IMR-90 (cell line): ENCODE data around the gene MYBL2. TPM values are rescaled to one million over a fixed set of nuclear protein-coding genes. Genes with fewer than 3 reads are reported as not detected.

Source experiments
- ATAC-seq: fragments of 200-7000 bp; cut with Tn5 transposase; 2 replicates; pipeline ENCODE4 v1.9.1; 2020; ENCODE audit warnings: low read depth, mild to moderate bottlenecking, moderate library complexity
- BruUV-seq: library from RNA; stranded (reverse); fragments of 400-500 nt; replicated peaks from 2 replicates; lab custom pipeline; 2021; lab: Mats Ljungman, UMichigan
- CTCF ChIA-PET: fragments of 300-600 bp; formaldehyde crosslinking; extraction: SDS; loops from one replicate; lab custom pipeline; 2021; ENCODE audit warnings: antibody characterized with exemption; lab: Yijun Ruan, JAX
- POLR2A ChIA-PET: fragments of 300-600 bp; sonication (Branson Sonifier 250); formaldehyde crosslinking; loops from one replicate; lab custom pipeline; 2022; ENCODE audit warnings: antibody characterized with exemption; ENCODE audit not compliant: unreplicated experiment; lab: Charles Lee
- DNase-seq: peaks from one replicate; pipeline ENCODE4 v3.0.0; 2013
- H2AFZ ChIP-seq: replicated peaks from 2 replicates; pipeline ENCODE3; 2013; ENCODE audit warnings: low read length, mild to moderate bottlenecking; ENCODE audit not compliant: poor library complexity
- H2AK5ac ChIP-seq: 2 replicates; pipeline ENCODE4 v1.6.1; 2013; ENCODE audit warnings: low read depth, low read length, inconsistent platforms
- H2AK9ac ChIP-seq: replicated peaks from 2 replicates; pipeline ENCODE3; 2013; ENCODE audit warnings: mild to moderate bottlenecking, low read depth, low read length, moderate library complexity; ENCODE audit not compliant: poor library complexity
- H2BK120ac ChIP-seq: 2 replicates; pipeline ENCODE4 v1.6.1; 2013; ENCODE audit warnings: low read depth, low read length, inconsistent platforms
- H2BK15ac ChIP-seq: 3 replicates; pipeline ENCODE4 v1.6.1; 2013; ENCODE audit warnings: low read depth, low read length, inconsistent platforms
- H2BK20ac ChIP-seq: 2 replicates; pipeline ENCODE4 v1.6.1; 2013; ENCODE audit warnings: low read depth, mild to moderate bottlenecking, inconsistent platforms, low read length, moderate library complexity
- H2BK5ac ChIP-seq: 2 replicates; pipeline ENCODE4 v1.6.1; 2013; ENCODE audit warnings: mild to moderate bottlenecking, low read depth, low read length, inconsistent platforms; ENCODE audit not compliant: poor library complexity, severe bottlenecking
- H3K14ac ChIP-seq: replicated peaks from 2 replicates; pipeline ENCODE4 v1.6.1; 2013; ENCODE audit warnings: low read depth, low read length, inconsistent platforms
- H3K18ac ChIP-seq: 2 replicates; pipeline ENCODE4 v1.6.1; 2013; ENCODE audit warnings: low read depth, low read length, control low read depth
- H3K23ac ChIP-seq: 2 replicates; pipeline ENCODE4 v1.6.1; 2013; ENCODE audit warnings: low read depth, low read length, inconsistent platforms
- H3K27ac ChIP-seq: 2 replicates; pipeline ENCODE4 v1.5.1; 2013; ENCODE audit warnings: mild to moderate bottlenecking, control low read depth, low read length; ENCODE audit not compliant: insufficient read depth
- H3K27me3 ChIP-seq: 2 replicates; pipeline ENCODE4 v1.6.1; 2013; ENCODE audit warnings: low read length; ENCODE audit not compliant: control insufficient read depth, insufficient read depth
- H3K36me3 ChIP-seq: 2 replicates; pipeline ENCODE4 v1.6.1; 2013; ENCODE audit warnings: low read length, mixed read lengths; ENCODE audit not compliant: control insufficient read depth, insufficient read depth
- H3K4ac ChIP-seq: 2 replicates; pipeline ENCODE4 v1.6.1; 2013; ENCODE audit warnings: low read depth, low read length, inconsistent platforms
- H3K4me1 ChIP-seq: 2 replicates; pipeline ENCODE4 v1.6.1; 2013; ENCODE audit warnings: low read length, mixed read lengths; ENCODE audit not compliant: control insufficient read depth, insufficient read depth
- H3K4me2 ChIP-seq: 2 replicates; pipeline ENCODE4 v1.6.1; 2013; ENCODE audit warnings: low read depth, mild to moderate bottlenecking, control low read depth, low read length, moderate library complexity
- H3K4me3 ChIP-seq: 2 replicates; pipeline ENCODE4 v1.5.1; 2013; ENCODE audit warnings: low read depth, mild to moderate bottlenecking, control low read depth, low read length, moderate library complexity; ENCODE audit not compliant: insufficient read depth
- H3K56ac ChIP-seq: 2 replicates; pipeline ENCODE4 v1.6.1; 2013; ENCODE audit warnings: low read length, inconsistent platforms; ENCODE audit not compliant: insufficient read depth; ENCODE audit errors: extremely low read depth
- H3K79me1 ChIP-seq, 2 experiments: 2 replicates each; pipeline ENCODE4 v1.6.1; 2013; ENCODE audit warnings: low read length in 2 of 2, inconsistent platforms in 1 of 2, low read depth in 1 of 2
- H3K9ac ChIP-seq: 2 replicates; pipeline ENCODE4 v1.6.1; 2013; ENCODE audit warnings: low read depth, low read length, control low read depth
- H3K9me1 ChIP-seq: 2 replicates; pipeline ENCODE4 v1.6.1; 2013; ENCODE audit warnings: low read length, inconsistent platforms; ENCODE audit not compliant: insufficient read depth
- H3K9me3 ChIP-seq: 2 replicates; pipeline ENCODE4 v1.6.1; 2013; ENCODE audit warnings: low read length; ENCODE audit not compliant: control insufficient read depth, insufficient read depth
- H4K20me1 ChIP-seq: 2 replicates; pipeline ENCODE4 v1.6.1; 2013; ENCODE audit warnings: low read length, inconsistent platforms; ENCODE audit not compliant: insufficient read depth
- H4K5ac ChIP-seq: 2 replicates; pipeline ENCODE4 v1.6.1; 2013; ENCODE audit warnings: mild to moderate bottlenecking, low read depth, low read length, control low read depth
- H4K8ac ChIP-seq, 2 experiments: 2 replicates each; pipeline ENCODE4 v1.6.1; 2013; ENCODE audit warnings: low read depth in 2 of 2, low read length in 2 of 2, control low read depth in 1 of 2, inconsistent platforms in 1 of 2
- H4K91ac ChIP-seq: 2 replicates; pipeline ENCODE4 v1.6.1; 2013; ENCODE audit warnings: low read depth, low read length, inconsistent platforms; ENCODE audit not compliant: insufficient read depth
- BHLHE40 ChIP-seq: fragments of 150-350 bp; IDR thresholded peaks from 2 replicates; pipeline ENCODE4 v1.6.1; 2016; ENCODE audit warnings: mild to moderate bottlenecking, low read depth, low read length
- CEBPB ChIP-seq: IDR thresholded peaks from 2 replicates; pipeline ENCODE4 v1.6.1; 2012; ENCODE audit warnings: low read depth, low read length, improper control_type of control experiment
- CHD1 ChIP-seq: IDR thresholded peaks from 2 replicates; pipeline ENCODE4 v1.6.1; 2012; ENCODE audit warnings: low read depth, low read length, improper control_type of control experiment
- CTCF ChIP-seq: conservative IDR thresholded peaks from 2 replicates; pipeline ENCODE4 v1.5.1; 2012; ENCODE audit warnings: mild to moderate bottlenecking, low read depth, low read length, improper control_type of control experiment
- FOS ChIP-seq: fragments of 150-350 bp; IDR thresholded peaks from 2 replicates; pipeline ENCODE4 v1.6.1; 2016; ENCODE audit warnings: low read depth, low read length
- MAFK ChIP-seq: IDR thresholded peaks from 2 replicates; pipeline ENCODE4 v1.6.1; 2012; ENCODE audit warnings: low read depth, low read length, improper control_type of control experiment
- MAZ ChIP-seq: IDR thresholded peaks from 2 replicates; pipeline ENCODE4 v1.6.1; 2012; ENCODE audit warnings: low read depth, mild to moderate bottlenecking, low read length, improper control_type of control experiment, moderate library complexity, borderline replicate concordance
- MXI1 ChIP-seq: IDR thresholded peaks from 2 replicates; pipeline ENCODE4 v1.6.1; 2012; ENCODE audit warnings: low read depth, mild to moderate bottlenecking, low read length, moderate library complexity, borderline replicate concordance
- NFE2L2 ChIP-seq: fragments of 150-350 bp; IDR thresholded peaks from 2 replicates; pipeline ENCODE4 v1.6.1; 2016; ENCODE audit warnings: low read depth, mild to moderate bottlenecking, low read length
- POLR2A ChIP-seq: IDR thresholded peaks from 2 replicates; pipeline ENCODE4 v1.6.1; 2012; ENCODE audit warnings: mild to moderate bottlenecking, low read depth, low read length
- RAD21 ChIP-seq: IDR thresholded peaks from 2 replicates; pipeline ENCODE4 v1.6.1; 2012; ENCODE audit warnings: low read length, improper control_type of control experiment
- RCOR1 ChIP-seq: IDR thresholded peaks from 2 replicates; pipeline ENCODE4 v1.6.1; 2012; ENCODE audit warnings: mild to moderate bottlenecking, low read length, improper control_type of control experiment; ENCODE audit not compliant: insufficient replicate concordance
- RFX5 ChIP-seq: IDR thresholded peaks from 2 replicates; pipeline ENCODE4 v1.8.0; 2012; ENCODE audit warnings: low read depth, mild to moderate bottlenecking, low read length, moderate library complexity
- SMC3 ChIP-seq: fragments of 150-350 bp; IDR thresholded peaks from 2 replicates; pipeline ENCODE4 v1.6.1; 2016; ENCODE audit warnings: low read depth, mild to moderate bottlenecking, antibody characterized with exemption, low read length, moderate library complexity
- WGBS, 2 experiments: methylation state at CpG; one replicate each; pipeline versions ENCODE4 v1.1.5 to v1.1.7; 2013; ENCODE audit warnings: missing lambda C conversion rate in 2 of 2; ENCODE audit not compliant: insufficient read length in 1 of 2; ENCODE audit errors: extremely low coverage in 2 of 2; 5-methylcytosine and 5-hydroxymethylcytosine counted together
- dilution Hi-C: fragments of 300-500 bp; cut with HindIII; formaldehyde crosslinking; loops from one replicate; pipeline ENCODE4 v1.14.3; 2018; ENCODE audit warnings: low sequenced_read_pairs; ENCODE audit not compliant: unreplicated experiment
- in situ Hi-C: fragments of 300-500 bp; cut with MboI; formaldehyde crosslinking; loops from 3 replicates; pipeline ENCODE4 v1.14.3; 2019; ENCODE audit warnings: low sequenced_read_pairs, inconsistent platforms, mixed read lengths
- intact Hi-C: fragments of 100-400 bp; cut with micrococcal nuclease; formaldehyde crosslinking; loops from 2 replicates; pipeline ENCODE4 v1.10.0; 2022
- polyA plus RNA-seq, 3 experiments: library from polyadenylated mRNA; depleted of rRNA; stranded (reverse); fragments of >200 nt; gene quantifications; 2 replicates each; pipeline ENCODE4 v1.2.3, GENCODE V29; 2012; ENCODE audit warnings: low replicate concordance in 1 of 3
- total RNA-seq: library from RNA; depleted of rRNA; stranded (reverse); fragments of >200 nt; gene quantifications from 2 replicates; pipeline ENCODE4 v1.2.3, GENCODE V29; 2012
- TF ChIP-seq, protein P1 (sequence below): fragments of 150-350 bp; IDR thresholded peaks from 2 replicates; pipeline ENCODE4 v1.6.1; 2016; ENCODE audit warnings: low read depth, mild to moderate bottlenecking, low read length, moderate library complexity, borderline replicate concordance
- TF ChIP-seq, protein P2 (sequence below): fragments of 150-350 bp; IDR thresholded peaks from 2 replicates; pipeline ENCODE4 v1.6.1; 2017; ENCODE audit warnings: mild to moderate bottlenecking, antibody characterized with exemption, low read length, low read depth

Gene MYBL2
- total and polyA plus RNA-seq, 2 of the 4 experiments (the other 2 are of a cell fraction), result 12.4 to 23.1 TPM

- H3K36me3 ChIP-seq, result peaks cover 12% of the 10 kb centered on the region
- in situ Hi-C loops (no loop called here), dilution Hi-C loops (no loop called here), intact Hi-C loops (no loop called here)
- POLR2A ChIA-PET, result no interaction called here
- BruUV-seq, result no TSS peak
- no peak overlapping the region for H3K18ac ChIP-seq
- H4K8ac ChIP-seq, result no peak overlapping the region
- no peaks in the 10 kb centered on the region; the same call in 1 of the 2 replicates for H4K20me1 ChIP-seq
- H3K4me3 ChIP-seq, result no peak overlapping the region
- H3K23ac ChIP-seq, result no peak overlapping the region
- H2AK5ac ChIP-seq, result no peak overlapping the region
- DNase-seq, result no peak
- no peak for TF ChIP-seq RAD21
- no peak for TF ChIP-seq MAFK
- no peak for TF ChIP-seq FOS
- no peak for TF ChIP-seq MXI1
- TF ChIP-seq RFX5, result no peak
- TF ChIP-seq BHLHE40, result no peak
- no peak for TF ChIP-seq SMC3
- no peak for TF ChIP-seq NFE2L2
- no peak for TF ChIP-seq CHD1
- TF ChIP-seq POLR2A, result no peak
- TF ChIP-seq, protein P1, sequence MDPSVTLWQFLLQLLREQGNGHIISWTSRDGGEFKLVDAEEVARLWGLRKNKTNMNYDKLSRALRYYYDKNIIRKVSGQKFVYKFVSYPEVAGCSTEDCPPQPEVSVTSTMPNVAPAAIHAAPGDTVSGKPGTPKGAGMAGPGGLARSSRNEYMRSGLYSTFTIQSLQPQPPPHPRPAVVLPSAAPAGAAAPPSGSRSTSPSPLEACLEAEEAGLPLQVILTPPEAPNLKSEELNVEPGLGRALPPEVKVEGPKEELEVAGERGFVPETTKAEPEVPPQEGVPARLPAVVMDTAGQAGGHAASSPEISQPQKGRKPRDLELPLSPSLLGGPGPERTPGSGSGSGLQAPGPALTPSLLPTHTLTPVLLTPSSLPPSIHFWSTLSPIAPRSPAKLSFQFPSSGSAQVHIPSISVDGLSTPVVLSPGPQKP, result no peak
- no peak for TF ChIP-seq CTCF
- TF ChIP-seq, protein P2, sequence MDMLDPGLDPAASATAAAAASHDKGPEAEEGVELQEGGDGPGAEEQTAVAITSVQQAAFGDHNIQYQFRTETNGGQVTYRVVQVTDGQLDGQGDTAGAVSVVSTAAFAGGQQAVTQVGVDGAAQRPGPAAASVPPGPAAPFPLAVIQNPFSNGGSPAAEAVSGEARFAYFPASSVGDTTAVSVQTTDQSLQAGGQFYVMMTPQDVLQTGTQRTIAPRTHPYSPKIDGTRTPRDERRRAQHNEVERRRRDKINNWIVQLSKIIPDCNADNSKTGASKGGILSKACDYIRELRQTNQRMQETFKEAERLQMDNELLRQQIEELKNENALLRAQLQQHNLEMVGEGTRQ, result no peak
- TF ChIP-seq MAZ, result no peak
- TF ChIP-seq CEBPB, result no peak
- no peak for TF ChIP-seq RCOR1
- no peak overlapping the region for H4K91ac ChIP-seq
- no peak for ATAC-seq
- CTCF ChIA-PET, result interaction anchor here (1.4 kb wide), 1 partner anchor 16 kb away, joined by 4 read pairs; no protein-coding TSS in a partner anchor
- no peak overlapping the region for H2BK5ac ChIP-seq
- H3K9me1 ChIP-seq, result no peaks in the 10 kb centered on the region
- no peaks in the 10 kb centered on the region for H3K4me1 ChIP-seq
- WGBS, 2 experiments, result 100% methylated on average over 7 of the region's 14 CpGs; no CpG with 5 or more reads in 1 of the 2 experiments
- no peak overlapping the region for H3K9ac ChIP-seq
- H3K9me3 ChIP-seq, result no peaks in the 10 kb centered on the region
- no peaks in the 10 kb centered on the region; a peak in 2 of 4 replicates for H3K79me1 ChIP-seq
- no peak overlapping the region for H2BK120ac ChIP-seq
- no peak overlapping the region for H4K5ac ChIP-seq
- no peak overlapping the region for H2BK20ac ChIP-seq
- H3K4me2 ChIP-seq, result no peak overlapping the region
- no peak overlapping the region for H3K4ac ChIP-seq
- no peak overlapping the region for H3K56ac ChIP-seq
- no peak overlapping the region for H2BK15ac ChIP-seq
- H3K27me3 ChIP-seq, result no peaks in the 10 kb centered on the region
- H3K14ac ChIP-seq, result no peak overlapping the region
- no peak overlapping the region for H2AFZ ChIP-seq
- no peak overlapping the region for H2AK9ac ChIP-seq
- H3K27ac ChIP-seq, result no peak overlapping the region
Measured at GRCh38 chr20:43702502-43702901, 35.6 kb downstream of the MYBL2 start.
